Uterus (tissue), 2 donors: ENCODE measurements around the gene TANC1.

Source experiments
- POLR2A ChIP-seq, 2 donors: fragments of 450-650 bp; IDR thresholded peaks; one replicate each; pipeline ENCODE4 v1.6.1; 2016; ENCODE audit warnings: antibody characterized with exemption in 2 of 2, mild to moderate bottlenecking in 1 of 2, moderate library complexity in 1 of 2
- TF ChIP-seq, protein P1 (sequence below), 4 experiments: fragments of 200-600 bp in 2 of 4; fragments of 450-650 bp in 2 of 4; sonication (generic) in 2 of 4; IDR thresholded peaks; one replicate each; pipeline ENCODE4 v1.5.1; 2016 to 2019; ENCODE audit warnings: antibody characterized with exemption in 4 of 4, mild to moderate bottlenecking in 2 of 4, moderate library complexity in 1 of 4

DNA sequence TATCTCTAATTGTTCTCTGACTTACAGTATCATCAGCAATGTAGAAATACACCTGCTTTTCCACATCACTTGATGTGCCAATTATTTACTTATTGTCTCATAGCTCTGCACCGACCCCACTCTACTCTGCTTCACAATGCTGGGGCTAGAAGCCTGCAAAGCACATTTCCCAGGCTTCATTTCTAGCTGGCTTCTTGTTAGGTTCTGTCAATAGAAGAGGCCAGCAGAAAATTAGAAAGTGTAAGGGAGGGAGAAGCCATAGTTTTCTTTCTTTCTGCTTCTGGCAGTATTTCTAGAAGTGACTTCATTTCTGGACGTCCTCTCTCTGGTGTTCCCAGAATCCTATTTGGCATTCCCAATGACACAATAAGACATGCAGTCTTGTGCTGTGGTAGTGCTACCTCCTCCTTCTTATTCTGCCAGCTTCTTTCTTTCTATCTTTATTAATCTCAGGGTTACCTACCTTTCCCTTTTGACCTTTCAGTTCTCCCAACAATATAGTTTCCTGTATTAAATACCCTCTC, 12.5 kb upstream of the TANC1 start:
- TF ChIP-seq, protein P1, sequence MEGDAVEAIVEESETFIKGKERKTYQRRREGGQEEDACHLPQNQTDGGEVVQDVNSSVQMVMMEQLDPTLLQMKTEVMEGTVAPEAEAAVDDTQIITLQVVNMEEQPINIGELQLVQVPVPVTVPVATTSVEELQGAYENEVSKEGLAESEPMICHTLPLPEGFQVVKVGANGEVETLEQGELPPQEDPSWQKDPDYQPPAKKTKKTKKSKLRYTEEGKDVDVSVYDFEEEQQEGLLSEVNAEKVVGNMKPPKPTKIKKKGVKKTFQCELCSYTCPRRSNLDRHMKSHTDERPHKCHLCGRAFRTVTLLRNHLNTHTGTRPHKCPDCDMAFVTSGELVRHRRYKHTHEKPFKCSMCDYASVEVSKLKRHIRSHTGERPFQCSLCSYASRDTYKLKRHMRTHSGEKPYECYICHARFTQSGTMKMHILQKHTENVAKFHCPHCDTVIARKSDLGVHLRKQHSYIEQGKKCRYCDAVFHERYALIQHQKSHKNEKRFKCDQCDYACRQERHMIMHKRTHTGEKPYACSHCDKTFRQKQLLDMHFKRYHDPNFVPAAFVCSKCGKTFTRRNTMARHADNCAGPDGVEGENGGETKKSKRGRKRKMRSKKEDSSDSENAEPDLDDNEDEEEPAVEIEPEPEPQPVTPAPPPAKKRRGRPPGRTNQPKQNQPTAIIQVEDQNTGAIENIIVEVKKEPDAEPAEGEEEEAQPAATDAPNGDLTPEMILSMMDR (IDR thresholded peaks at IDR 0.05): no peak
- TF ChIP-seq POLR2A (IDR thresholded peaks at IDR 0.05): no peak
